ENCODE measurements around the gene ZBTB25.

Gene ZBTB25

GRCh38 chr14:64438181-64438841, 65.3 kb downstream of the ZBTB25 start:
- DNase-seq, result no peak

GRCh38 chr14:64434528-64434927, 69.1 kb downstream of the ZBTB25 start:
- no peak for DNase-seq

GRCh38 chr14:64423987-64424386, 79.7 kb downstream of the ZBTB25 start:
- DNase-seq, result no peak

GRCh38 chr14:64422756-64423155, 80.9 kb downstream of the ZBTB25 start:
- no peak for DNase-seq

- DNase-seq, result no peak
Measured at GRCh38 chr14:64422005-64422404, 81.6 kb downstream of the ZBTB25 start.

- no peak for DNase-seq
Measured at GRCh38 chr14:64421166-64421565, 82.5 kb downstream of the ZBTB25 start.

- DNase-seq, result no peak
Measured at GRCh38 chr14:64419003-64419402, 84.6 kb downstream of the ZBTB25 start.

- DNase-seq, result no peak
Measured at GRCh38 chr14:64417771-64418125, 85.9 kb downstream of the ZBTB25 start.

GRCh38 chr14:64417055-64417770, 86.4 kb downstream of the ZBTB25 start:
- DNase-seq, result no peak

GRCh38 chr14:64416348-64416932, 87.2 kb downstream of the ZBTB25 start:
- no peak for DNase-seq

- no peak for DNase-seq
Measured at GRCh38 chr14:64412237-64412636, 91.4 kb downstream of the ZBTB25 start.

- no peak for DNase-seq
Measured at GRCh38 chr14:64411001-64411400, 92.6 kb downstream of the ZBTB25 start.

GRCh38 chr14:64410084-64410774, 93.4 kb downstream of the ZBTB25 start:
- DNase-seq, result no peak

- no peak for DNase-seq
Measured at GRCh38 chr14:64409126-64409920, 94.3 kb downstream of the ZBTB25 start.

- no peak for DNase-seq
Measured at GRCh38 chr14:64407329-64407728, 96.3 kb downstream of the ZBTB25 start.

GRCh38 chr14:64405295-64405694, 98.3 kb downstream of the ZBTB25 start:
- no peak for DNase-seq

- no peak for DNase-seq
Measured at GRCh38 chr14:64401949-64402348, 101.7 kb downstream of the ZBTB25 start.

GRCh38 chr14:64400829-64401459, 102.7 kb downstream of the ZBTB25 start:
- DNase-seq, result peak in 1 of 2 experiments; percentile 33

Measured in NCI-H446 (cell line).